ENCODE measurements around the gene BIRC6.
A peak's percentile ranks its signal among the peaks of the same experiment; 100 is the strongest.

Gene BIRC6

GRCh38 chr2:32559136-32559535 is 202.3 kb downstream of the BIRC6 start:
- no peaks in the 10 kb centered on the region for H3K4me1 Mint-ChIP-seq
- H3K4me3 Mint-ChIP-seq = no peak overlapping the region
- no peaks in the 10 kb centered on the region for H3K27me3 Mint-ChIP-seq
- no peak overlapping the region for H3K27ac Mint-ChIP-seq
- H3K9me3 Mint-ChIP-seq = no peaks in the 10 kb centered on the region
- no peak for ATAC-seq
- peaks cover 35% of the 10 kb centered on the region for H3K36me3 Mint-ChIP-seq

GRCh38 chr2:32562906-32563305 is 206.1 kb downstream of the BIRC6 start:
- no peak for ATAC-seq
- no peak overlapping the region for H3K27ac Mint-ChIP-seq
- no peaks in the 10 kb centered on the region for H3K9me3 Mint-ChIP-seq
- no peaks in the 10 kb centered on the region for H3K27me3 Mint-ChIP-seq
- no peaks in the 10 kb centered on the region for H3K4me1 Mint-ChIP-seq
- H3K36me3 Mint-ChIP-seq = peaks cover 64% of the 10 kb centered on the region
- no peak overlapping the region for H3K4me3 Mint-ChIP-seq

- H3K9me3 Mint-ChIP-seq = no peaks in the 10 kb centered on the region
- peaks cover 64% of the 10 kb centered on the region for H3K36me3 Mint-ChIP-seq
- H3K27me3 Mint-ChIP-seq = no peaks in the 10 kb centered on the region
- ATAC-seq = no peak
- H3K4me1 Mint-ChIP-seq = no peaks in the 10 kb centered on the region
- no peak overlapping the region for H3K4me3 Mint-ChIP-seq
- H3K27ac Mint-ChIP-seq = no peak overlapping the region
These were observed 207.7 kb downstream of the BIRC6 start for GRCh38 chr2:32564417-32565035.

GRCh38 chr2:32565902-32566301 is 209.1 kb downstream of the BIRC6 start:
- H3K27me3 Mint-ChIP-seq = no peaks in the 10 kb centered on the region
- no peak for ATAC-seq
- H3K4me3 Mint-ChIP-seq = no peak overlapping the region
- H3K27ac Mint-ChIP-seq = no peak overlapping the region
- H3K4me1 Mint-ChIP-seq = peaks cover 3% of the 10 kb centered on the region
- H3K9me3 Mint-ChIP-seq = no peaks in the 10 kb centered on the region
- H3K36me3 Mint-ChIP-seq = peaks cover 63% of the 10 kb centered on the region

- H3K27me3 Mint-ChIP-seq = no peaks in the 10 kb centered on the region
- no peak overlapping the region for H3K27ac Mint-ChIP-seq
- H3K4me3 Mint-ChIP-seq = no peak overlapping the region
- no peak for ATAC-seq
- H3K4me1 Mint-ChIP-seq = peaks cover 22% of the 10 kb centered on the region
- peaks cover 65% of the 10 kb centered on the region for H3K36me3 Mint-ChIP-seq
- H3K9me3 Mint-ChIP-seq = no peaks in the 10 kb centered on the region
These were observed 215.2 kb downstream of the BIRC6 start for GRCh38 chr2:32572030-32572429.

- ATAC-seq = no peak
- Mint-ChIP-seq H3K36me3 (peaks cover 58% of the 10 kb centered on the region), H3K4me3 (no peak overlapping the region), H3K4me1 (peaks cover 22% of the 10 kb centered on the region), H3K27ac (no peak overlapping the region), H3K9me3 (no peaks in the 10 kb centered on the region), H3K27me3 (no peaks in the 10 kb centered on the region)
These were observed 215.9 kb downstream of the BIRC6 start for GRCh38 chr2:32572737-32573136.

- Mint-ChIP-seq H3K9me3 (no peaks in the 10 kb centered on the region), H3K4me1 (no peaks in the 10 kb centered on the region), H3K27ac (no peak overlapping the region), H3K4me3 (no peak overlapping the region), H3K27me3 (no peaks in the 10 kb centered on the region), H3K36me3 (peaks cover 16% of the 10 kb centered on the region)
- no peak for ATAC-seq
These were observed 235.0 kb downstream of the BIRC6 start for GRCh38 chr2:32591669-32592463.

- peaks cover 16% of the 10 kb centered on the region for H3K36me3 Mint-ChIP-seq
- H3K4me3 Mint-ChIP-seq = no peak overlapping the region
- H3K9me3 Mint-ChIP-seq = no peaks in the 10 kb centered on the region
- H3K27ac Mint-ChIP-seq = no peak overlapping the region
- no peaks in the 10 kb centered on the region for H3K4me1 Mint-ChIP-seq
- no peaks in the 10 kb centered on the region for H3K27me3 Mint-ChIP-seq
- ATAC-seq = no peak
These were observed 237.8 kb downstream of the BIRC6 start for GRCh38 chr2:32594573-32594972.

- peaks cover 61% of the 10 kb centered on the region for H3K36me3 Mint-ChIP-seq
These were observed 254.5 kb downstream of the BIRC6 start for GRCh38 chr2:32611366-32611765.

GRCh38 chr2:32611771-32612170 is 254.9 kb downstream of the BIRC6 start:
- Mint-ChIP-seq H3K4me3 (no peak overlapping the region), H3K27ac (no peak overlapping the region), H3K9me3 (no peaks in the 10 kb centered on the region), H3K4me1 (no peaks in the 10 kb centered on the region), H3K27me3 (no peaks in the 10 kb centered on the region), H3K36me3 (peaks cover 61% of the 10 kb centered on the region)
- no peak for ATAC-seq

More at GRCh38 chr2:32611366-32611765, 254.5 kb downstream of the BIRC6 start:
- H3K4me3 Mint-ChIP-seq = no peak overlapping the region
- no peaks in the 10 kb centered on the region for H3K27me3 Mint-ChIP-seq
- H3K27ac Mint-ChIP-seq = no peak overlapping the region
- no peaks in the 10 kb centered on the region for H3K4me1 Mint-ChIP-seq
- no peak for ATAC-seq
- H3K9me3 Mint-ChIP-seq = no peaks in the 10 kb centered on the region

- peaks cover 54% of the 10 kb centered on the region for H3K36me3 Mint-ChIP-seq
- no peak overlapping the region for H3K4me3 Mint-ChIP-seq
- no peaks in the 10 kb centered on the region for H3K27me3 Mint-ChIP-seq
- H3K27ac Mint-ChIP-seq = peak overlapping the region; percentile 1
- no peak for ATAC-seq
- no peaks in the 10 kb centered on the region for H3K9me3 Mint-ChIP-seq
- H3K4me1 Mint-ChIP-seq = no peaks in the 10 kb centered on the region
These were observed 257.3 kb downstream of the BIRC6 start for GRCh38 chr2:32614084-32614483.

- H3K36me3 Mint-ChIP-seq = peaks cover 54% of the 10 kb centered on the region
- H3K4me3 Mint-ChIP-seq = no peak overlapping the region
- H3K27ac Mint-ChIP-seq = no peak overlapping the region
- no peak for ATAC-seq
- no peaks in the 10 kb centered on the region for H3K27me3 Mint-ChIP-seq
- H3K9me3 Mint-ChIP-seq = no peaks in the 10 kb centered on the region
- no peaks in the 10 kb centered on the region for H3K4me1 Mint-ChIP-seq
These were observed 260.9 kb downstream of the BIRC6 start for GRCh38 chr2:32617599-32618189.

- H3K4me3 Mint-ChIP-seq = no peak overlapping the region
- peaks cover 28% of the 10 kb centered on the region for H3K36me3 Mint-ChIP-seq
- peaks cover 9% of the 10 kb centered on the region for H3K4me1 Mint-ChIP-seq
- no peaks in the 10 kb centered on the region for H3K27me3 Mint-ChIP-seq
- H3K9me3 Mint-ChIP-seq = no peaks in the 10 kb centered on the region
- no peak for ATAC-seq
- H3K27ac Mint-ChIP-seq = peak overlapping the region; percentile 31
These were observed 265.9 kb downstream of the BIRC6 start for GRCh38 chr2:32622570-32623310.

GRCh38 chr2:32623311-32623706 is 266.5 kb downstream of the BIRC6 start:
- H3K36me3 Mint-ChIP-seq = peaks cover 26% of the 10 kb centered on the region
- ATAC-seq = no peak
- no peaks in the 10 kb centered on the region for H3K9me3 Mint-ChIP-seq
- H3K27me3 Mint-ChIP-seq = no peaks in the 10 kb centered on the region
- H3K27ac Mint-ChIP-seq = no peak overlapping the region
- H3K4me3 Mint-ChIP-seq = no peak overlapping the region
- peaks cover 12% of the 10 kb centered on the region for H3K4me1 Mint-ChIP-seq

GRCh38 chr2:32624812-32625211 is 268.0 kb downstream of the BIRC6 start:
- Mint-ChIP-seq H3K4me1 (peaks cover 18% of the 10 kb centered on the region), H3K27ac (no peak overlapping the region), H3K27me3 (no peaks in the 10 kb centered on the region), H3K9me3 (no peaks in the 10 kb centered on the region), H3K36me3 (peaks cover 22% of the 10 kb centered on the region), H3K4me3 (no peak overlapping the region)
- ATAC-seq = no peak

Measured in stimulated activated memory B cell treated with anti-CD40 and anti-IgM and Interleukin-4, amounts not matched to agents 10 μg/mL and 1 μg/mL and 100 μg/mL, for 72 hours (primary cell).